NCI-H2107 (cell line): Measurements from ENCODE around the gene PDXP.
"Not testable (repeated sequence)": the region's sequence is repeated elsewhere in the genome, so short reads cannot be mapped to it uniquely, and the experiment has no call there.

Experiments
- DNase-seq: peaks from one replicate; lab custom pipeline; 2025; lab: John Stamatoyannopoulos, UW

Gene PDXP, protein sequence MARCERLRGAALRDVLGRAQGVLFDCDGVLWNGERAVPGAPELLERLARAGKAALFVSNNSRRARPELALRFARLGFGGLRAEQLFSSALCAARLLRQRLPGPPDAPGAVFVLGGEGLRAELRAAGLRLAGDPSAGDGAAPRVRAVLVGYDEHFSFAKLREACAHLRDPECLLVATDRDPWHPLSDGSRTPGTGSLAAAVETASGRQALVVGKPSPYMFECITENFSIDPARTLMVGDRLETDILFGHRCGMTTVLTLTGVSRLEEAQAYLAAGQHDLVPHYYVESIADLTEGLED

DNA sequence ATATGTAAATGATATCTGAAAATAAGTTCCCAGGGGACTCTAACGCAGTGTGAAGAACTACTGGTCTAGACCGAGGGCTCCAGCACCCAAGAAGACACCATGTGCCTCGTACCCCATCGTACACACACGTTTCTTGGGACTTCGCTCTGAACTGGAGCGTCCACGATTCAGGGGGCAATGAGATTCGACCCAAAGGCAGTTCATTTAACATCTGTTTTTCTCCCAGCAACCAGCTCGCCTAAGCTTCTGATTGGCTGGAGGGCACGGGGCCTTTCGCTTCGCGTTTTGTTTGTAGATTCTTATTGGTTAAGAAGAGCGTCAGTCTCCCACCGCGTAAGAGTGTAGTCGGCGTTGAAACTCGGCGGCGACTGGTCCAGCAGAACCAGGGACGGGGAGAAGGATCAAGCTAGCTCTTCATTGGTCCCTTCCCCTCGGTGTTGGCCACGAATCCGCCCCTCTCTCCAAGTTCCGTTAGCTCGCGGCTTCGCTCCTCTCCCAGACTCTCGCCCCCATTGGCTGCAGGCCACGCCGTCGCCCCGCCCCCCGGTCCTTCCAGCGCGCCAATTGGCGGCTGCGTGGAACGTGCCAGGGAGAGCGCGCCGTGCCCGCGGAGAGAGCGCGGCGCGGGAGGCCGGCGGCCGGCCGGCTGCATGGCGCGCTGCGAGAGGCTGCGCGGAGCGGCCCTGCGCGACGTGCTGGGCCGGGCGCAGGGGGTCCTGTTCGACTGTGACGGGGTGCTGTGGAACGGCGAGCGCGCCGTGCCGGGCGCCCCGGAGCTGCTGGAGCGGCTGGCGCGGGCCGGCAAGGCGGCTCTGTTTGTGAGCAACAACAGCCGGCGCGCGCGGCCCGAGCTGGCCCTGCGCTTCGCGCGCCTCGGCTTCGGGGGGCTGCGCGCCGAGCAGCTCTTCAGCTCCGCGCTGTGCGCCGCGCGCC is at the start of gene PDXP:
TSS of gene PDXP (plus strand) at position 591 of the 933 bp plus-strand sequence. CDS start at position 651, 60 bp downstream.
- peak; percentile 94 for DNase-seq

DNA sequence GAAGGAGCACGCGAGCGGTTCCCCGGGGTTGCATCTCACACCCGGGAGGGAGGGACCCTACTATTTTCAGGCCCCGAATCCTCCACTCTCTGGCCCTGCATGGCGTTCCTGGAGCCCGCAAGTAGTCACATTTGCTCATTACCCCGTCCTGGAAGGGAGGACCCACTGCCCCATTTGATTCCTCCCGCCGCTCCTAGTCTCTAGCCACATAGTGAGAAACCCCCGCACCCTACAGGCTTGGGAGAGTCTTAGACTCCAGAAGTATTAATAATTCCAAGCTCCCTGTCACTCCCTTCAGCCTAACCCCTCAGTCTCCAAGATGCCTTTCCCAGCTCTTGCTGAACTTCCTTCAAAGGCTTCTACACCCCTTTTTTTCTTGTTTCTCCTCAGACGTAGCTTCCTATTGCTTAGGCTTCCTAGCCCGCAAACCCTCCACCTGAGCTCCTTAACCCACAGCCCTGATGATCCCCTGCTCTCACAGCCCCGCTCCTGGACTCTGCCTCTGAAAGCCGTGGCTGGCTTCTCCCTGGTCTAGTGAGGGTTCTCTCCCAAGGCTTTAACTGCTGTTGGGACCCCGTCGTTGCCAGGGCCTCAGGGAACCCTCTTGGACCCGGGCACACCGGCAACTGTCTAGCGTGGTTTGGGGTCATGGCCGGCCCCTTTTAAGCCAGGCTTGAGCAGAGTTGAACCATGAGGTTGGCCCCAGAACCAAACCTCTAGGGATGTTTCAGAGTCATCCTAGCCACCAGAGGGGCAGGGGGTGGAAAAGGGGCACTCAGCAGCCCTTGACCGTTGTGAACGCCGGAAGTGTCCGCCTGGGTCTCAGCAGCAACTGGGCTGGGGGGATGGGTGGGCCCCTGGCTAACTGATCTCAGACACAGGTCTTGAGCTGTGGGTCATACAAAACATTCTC is 49.0 kb upstream of the PDXP start:
- DNase-seq, result no peak

DNA sequence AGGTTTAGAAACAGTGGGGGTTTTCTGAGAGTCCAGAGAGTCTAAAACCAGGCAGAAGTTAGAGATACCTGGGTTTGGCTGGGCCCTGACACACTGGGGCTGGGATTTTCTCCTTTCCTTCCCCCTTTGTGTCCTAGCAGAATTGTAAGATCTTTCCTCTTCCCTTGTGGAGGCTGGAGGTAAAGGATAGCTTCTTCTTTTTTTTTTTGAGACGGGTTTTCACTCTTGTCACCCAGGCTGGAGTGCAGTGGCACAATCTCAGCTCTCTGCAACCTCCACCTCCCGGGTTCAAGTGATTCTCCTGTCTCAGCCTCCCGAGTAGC is 48.4 kb upstream of the PDXP start:
- DNase-seq, result not testable (repeated sequence)

DNA sequence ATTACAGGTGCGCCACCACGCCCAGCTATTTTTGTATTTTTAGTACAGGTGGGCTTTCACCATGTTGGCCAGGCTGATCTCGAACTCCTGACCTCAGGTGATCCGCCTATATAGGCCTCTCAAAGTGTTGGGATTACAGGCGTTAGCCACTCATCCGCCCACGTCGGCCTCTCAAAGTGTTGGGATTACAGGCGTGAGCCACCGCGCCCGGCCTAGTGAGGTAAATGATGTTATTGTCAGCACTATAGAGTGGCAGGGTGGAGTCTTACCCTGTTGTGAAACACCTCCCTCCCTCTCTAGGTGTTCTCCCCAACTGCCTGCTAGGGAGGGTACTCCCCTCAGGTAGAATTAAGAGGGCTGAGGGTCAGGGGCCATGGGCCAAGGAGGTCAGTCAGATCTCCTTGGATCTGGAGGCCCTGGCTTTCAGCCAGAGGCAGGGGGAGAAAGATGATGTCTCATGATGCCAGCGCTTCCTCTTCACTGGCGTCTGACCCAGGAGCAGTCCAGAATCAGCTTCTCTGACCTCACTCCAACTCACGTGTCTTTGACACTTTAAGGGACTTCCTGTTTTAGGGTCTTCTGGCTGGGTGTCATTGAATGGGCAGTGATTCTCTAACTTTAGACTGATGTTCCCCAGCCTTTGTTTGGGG is 47.9 kb upstream of the PDXP start:
- no peak for DNase-seq

DNA sequence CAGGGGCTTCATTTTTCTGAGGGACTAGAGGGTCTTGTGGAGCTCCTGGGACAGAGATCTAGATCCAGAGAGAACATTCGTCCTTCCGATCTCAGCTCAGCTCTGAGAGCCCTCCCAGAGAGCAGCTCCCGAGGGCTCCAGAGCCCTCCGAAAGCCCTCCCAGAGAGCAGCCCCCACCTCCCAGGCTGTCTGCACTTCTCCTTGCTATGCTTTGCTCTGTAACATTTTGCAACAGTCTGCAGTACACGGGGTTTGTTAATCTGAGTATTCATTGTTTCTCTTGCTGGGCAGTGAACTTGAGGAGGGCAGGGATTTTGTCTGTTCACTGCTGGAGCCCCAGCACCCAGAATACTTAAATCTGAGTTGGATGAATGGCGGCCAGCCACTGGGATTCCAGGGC is 47.3 kb upstream of the PDXP start:
- no peak for DNase-seq

DNA sequence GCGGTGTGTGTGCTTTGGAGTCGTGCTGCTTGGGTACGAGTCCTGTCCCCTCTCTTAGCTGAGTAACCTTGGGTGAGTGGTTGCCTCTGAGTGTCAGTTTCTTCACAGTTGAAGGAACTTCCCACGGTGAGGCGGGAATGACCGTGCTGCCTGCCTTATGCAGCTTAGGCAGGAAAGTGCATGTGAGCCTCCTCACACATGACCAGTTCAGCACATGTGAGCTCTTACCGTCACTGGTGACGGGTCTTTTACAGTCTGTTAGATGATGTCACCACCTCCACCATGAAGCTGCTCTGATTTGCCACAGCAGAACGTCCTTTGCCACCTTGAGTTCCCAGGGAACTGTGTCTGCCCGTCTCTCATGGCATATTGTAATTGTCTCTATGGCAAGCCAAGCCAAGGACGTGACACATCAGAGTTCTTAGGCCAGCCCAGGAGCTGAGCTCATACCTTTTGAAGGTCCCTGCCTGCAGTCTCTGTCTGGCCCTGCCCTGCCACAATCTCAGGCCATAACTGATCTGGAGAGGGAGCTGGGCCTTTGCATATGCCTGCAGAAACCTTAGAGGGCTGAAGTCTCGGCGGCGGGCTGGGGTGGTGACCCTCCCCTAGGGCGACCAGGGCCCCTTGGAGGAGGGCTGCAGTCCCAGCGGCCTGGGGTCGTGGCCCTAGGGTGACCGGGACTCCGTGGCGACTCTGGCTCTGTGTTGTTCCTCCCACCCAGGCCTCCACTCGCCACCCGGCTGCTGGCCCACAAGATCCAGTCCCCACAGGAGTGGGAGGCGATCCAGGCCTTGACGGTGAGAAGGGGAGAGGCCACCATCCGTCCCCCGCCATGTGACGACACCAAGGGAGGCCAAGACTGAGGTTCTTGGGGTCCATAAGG is 42.1 kb upstream of the PDXP start:
- no peak for DNase-seq

DNA sequence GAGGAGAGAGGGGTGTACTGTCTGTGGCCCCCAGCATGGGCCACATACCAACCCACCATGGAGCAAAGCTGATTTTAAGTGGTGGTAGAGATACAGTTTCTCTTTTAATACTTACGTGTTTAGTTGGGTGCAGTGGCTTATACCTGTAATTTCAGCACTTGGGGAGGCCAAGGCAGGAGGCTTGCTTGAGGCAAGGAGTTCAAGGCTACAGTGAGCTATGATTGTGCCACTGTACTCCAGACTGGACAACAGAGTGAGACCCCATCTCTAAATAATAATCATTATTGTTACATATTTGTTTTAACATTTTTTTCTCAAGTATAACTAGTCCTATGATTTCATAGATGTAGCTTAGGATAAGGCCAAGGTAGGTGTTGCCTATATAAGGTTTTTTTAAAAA is 41.1 kb upstream of the PDXP start:
- no peak for DNase-seq

DNA sequence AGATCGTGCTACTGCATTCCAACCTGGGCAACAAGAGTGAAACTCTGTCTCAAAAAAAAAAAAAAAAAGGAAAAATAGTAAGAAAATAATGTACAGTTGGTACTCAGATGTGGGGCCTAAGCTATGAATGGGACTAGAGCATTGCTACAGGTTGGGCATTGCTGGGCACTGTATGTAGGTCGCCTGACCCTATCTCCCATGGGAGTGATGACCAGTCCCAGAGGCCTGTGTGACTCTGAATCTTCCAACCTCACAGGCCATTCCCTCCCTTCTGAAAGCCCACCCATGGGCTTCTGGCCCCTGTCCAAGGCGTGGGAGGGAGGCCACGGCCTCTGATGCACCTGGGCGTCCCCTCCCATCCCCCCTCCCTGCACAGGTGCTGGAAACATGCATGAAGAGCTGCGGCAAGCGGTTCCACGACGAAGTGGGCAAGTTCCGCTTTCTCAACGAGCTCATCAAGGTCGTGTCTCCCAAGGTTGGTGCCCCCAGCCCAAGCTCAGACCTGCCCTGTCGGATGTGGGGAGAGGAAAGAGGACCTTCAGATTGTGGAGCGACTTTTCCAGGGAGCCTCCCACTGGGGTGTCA is 40.4 kb upstream of the PDXP start:
- no peak for DNase-seq

DNA sequence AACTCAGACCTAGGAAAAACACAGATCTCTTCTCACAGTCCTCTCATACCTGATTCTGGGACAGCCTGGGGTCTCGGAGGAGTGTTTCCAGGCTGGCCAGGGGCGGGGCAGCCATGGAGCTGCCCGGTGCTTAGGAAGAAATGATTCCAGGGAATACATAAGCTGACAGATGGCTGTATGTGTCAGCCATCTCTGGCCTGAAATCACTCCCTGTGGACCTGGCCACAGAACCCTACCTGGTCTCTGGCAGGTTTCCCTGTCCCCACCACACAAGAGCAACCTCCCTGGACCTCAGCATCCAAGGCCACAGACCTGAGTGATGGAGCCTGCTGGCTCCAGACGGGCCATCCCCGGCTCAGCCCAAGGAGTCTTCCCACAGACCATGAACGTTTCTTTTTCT is 39.8 kb upstream of the PDXP start:
- no peak for DNase-seq

DNA sequence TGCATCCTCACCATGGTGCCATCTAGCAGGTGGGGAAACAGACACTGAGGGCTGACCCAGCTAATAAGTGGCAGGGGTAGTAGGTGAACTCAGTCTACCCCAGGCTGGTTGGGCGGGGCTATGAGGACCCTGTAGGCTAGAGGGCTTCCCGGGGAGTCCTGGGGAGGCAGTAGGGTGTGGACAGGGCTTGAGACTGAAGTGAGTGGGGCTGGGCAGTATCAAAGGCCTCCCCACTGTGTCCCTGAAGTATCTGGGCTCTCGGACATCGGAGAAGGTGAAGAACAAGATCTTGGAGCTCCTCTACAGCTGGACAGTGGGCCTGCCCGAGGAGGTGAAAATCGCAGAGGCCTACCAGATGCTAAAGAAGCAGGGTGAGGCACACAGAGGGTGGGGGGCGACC is 38.5 kb upstream of the PDXP start:
- no peak for DNase-seq

DNA sequence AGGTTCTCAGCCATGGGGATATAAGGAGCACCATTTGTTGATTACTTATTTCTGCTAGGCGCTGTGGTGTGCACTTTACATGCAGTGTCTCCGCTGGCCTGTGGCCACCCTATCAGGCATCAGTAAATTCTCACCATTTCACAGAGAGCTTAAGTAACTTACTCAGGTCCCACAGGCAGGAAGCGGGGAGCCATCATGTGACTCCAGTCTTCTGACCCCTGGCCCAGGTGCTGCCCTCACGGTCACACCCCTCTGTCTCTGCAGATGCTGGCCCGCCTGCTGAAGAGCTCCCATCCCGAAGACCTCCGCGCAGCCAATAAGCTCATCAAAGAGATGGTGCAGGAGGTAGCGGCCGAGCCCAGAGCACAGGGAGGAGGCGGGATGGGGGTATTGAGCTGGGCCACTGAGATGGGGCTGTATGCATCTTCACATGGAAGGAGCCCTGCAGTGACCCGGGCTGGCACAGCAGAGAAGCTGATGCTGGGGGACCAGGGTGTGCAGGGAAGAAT is 37.1 kb upstream of the PDXP start:
- DNase-seq, result no peak

DNA sequence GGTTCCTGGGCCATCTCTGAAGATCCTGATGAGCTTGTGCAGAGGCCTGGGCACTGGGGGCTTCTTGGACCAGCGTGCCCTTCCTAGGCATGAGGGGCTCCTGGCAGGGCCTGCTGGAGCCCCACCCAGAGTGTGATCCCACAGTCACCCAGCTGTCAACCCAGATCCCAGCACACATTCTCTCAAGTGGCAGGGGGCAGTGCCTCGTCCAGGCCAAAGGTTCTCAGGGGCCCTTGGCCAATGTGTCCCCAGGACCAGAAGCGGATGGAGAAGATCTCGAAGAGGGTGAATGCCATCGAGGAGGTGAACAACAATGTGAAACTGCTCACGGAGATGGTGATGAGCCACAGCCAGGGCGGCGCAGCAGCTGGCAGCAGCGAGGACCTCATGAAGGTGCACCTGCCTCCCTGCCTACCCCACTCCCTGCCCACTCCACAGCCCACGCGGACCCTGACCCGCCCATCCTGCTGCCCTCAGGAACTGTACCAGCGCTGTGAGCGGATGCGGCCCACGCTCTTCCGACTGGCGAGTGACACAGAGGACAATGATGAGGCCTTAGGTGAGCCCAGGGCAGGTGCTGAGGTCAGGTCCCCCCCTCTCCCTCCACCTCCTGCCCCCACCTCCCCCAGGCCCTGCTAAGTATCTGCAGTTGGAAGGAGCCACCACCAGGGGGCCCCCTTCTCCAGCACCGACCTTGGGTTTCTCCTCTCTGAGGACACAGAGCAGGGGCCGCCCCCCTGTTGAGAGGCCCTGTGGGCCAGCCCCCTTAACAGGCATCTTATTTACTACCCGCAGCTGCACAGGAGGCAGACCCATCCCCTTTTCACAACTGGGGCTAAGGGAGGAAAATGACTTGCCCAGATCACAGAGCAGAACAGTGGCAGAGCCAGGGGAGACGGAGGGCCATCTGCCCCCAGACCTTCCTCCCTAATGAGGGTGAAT is 35.2 kb upstream of the PDXP start:
- no peak for DNase-seq

DNA sequence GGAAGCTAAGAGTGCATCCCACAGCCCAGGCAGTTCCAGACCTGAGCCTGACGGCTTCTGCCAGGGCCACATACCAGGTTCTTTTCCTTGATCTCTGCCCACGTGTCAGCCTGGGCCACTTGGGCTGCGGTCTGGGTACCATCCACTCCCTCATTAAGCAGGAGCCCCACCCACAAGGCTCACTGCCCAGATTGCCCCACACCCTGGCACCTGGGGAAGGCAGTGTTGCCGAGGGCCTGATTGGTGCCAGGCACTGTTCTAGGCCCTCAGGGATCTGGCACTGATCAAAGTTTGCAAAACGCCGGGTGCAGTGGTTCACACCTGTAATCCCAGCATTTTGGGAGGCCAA is 34.5 kb upstream of the PDXP start:
- no peak for DNase-seq

DNA sequence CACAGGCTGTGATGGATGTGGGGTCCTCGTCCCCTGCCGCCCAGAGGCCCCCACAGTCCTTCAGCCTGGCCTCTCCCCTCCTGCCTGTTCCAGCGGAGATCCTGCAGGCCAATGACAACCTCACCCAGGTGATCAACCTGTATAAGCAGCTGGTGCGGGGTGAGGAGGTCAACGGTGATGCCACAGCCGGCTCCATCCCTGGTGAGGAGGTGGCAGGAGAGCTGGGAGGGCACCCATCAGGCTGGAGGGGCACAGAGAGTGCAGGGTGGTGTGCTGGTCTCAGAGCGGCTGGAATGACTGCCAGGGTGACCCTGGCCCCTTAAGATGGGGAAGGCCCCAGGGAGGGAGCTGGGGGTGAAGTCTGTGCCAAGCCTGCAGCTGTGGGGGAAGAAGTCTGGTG is 33.6 kb upstream of the PDXP start:
- no peak for DNase-seq

DNA sequence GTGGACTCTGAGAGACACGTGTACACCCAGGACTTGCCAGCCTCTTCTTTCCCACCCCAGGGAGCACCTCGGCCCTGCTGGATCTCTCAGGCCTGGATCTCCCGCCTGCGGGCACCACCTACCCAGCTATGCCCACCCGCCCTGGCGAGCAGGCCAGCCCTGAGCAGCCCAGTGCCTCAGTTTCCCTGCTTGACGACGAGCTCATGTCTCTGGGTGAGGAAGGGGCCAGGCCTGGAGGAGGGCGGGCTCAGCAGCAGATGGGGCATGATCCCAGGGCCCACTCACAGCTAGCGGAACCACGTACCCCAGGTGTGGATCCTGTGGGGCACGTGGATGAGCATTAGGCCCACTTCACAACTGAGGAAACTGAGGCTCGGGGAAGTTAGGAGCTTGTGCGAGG is 32.8 kb upstream of the PDXP start:
- DNase-seq, result no peak

DNA sequence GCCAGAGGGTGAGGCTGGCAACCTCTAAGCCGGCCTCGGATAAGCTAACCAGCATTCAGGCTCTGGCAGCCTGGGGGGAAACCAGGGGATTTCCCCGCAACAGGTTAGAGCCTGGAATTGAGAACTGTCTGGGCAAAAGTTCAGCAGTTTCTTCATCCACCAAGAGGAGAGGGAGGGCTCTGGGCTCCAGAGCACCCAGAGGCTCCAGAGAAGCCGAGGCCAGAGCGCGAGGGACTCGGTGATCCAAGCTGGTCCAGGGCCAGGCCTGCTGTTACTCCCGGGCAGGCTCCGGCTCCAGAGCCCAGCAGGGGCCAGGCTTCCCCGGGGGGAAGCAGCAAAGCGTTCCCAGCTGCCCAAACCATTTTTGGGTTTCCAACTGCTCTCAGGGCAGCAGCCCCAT is 32.4 kb upstream of the PDXP start:
- no peak for DNase-seq

DNA sequence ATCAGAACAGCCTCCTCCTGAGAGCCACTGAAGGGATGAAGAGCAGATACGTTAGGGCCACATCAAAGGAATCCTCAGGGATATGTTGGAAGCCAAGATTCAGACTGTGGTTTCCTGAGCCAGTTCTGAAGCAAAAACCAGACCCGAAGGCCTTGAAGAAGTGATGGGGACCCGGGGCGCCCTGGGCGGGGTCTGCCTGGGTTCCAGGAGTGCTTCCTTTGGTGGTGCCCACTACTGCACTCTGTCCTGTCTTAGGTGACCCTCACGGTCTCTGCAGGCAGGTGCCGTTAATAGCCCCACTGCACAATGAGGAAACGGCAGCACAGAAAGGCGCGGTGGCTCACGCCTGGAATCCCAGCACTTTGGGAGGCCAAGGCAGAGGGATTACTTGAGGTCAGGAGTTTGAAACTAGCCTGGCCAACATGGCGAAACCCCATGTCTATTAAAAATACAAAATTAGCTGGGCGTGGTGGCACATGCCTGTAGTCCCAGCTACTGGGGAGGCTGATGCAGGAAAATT is 31.9 kb upstream of the PDXP start:
- no peak for DNase-seq

DNA sequence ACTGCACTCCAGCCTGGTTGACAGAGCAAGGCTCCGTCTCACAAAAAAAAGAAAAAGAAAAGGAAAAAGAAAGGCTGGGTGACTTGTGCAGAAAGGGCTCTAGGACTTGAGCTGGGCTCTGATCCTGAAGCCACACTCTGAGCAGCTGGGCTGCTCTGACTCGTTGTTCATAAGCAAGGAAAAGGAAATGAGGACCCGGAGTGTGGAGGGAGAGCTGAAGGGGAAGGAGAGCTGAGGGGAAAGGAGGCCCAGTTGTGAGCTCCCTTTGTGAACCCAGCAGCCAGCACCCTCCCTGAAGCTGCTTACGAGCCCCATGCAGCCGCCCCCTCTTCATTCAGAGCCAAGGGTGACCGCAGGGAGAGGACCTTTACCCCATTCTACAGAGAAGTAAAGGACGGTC is 31.4 kb upstream of the PDXP start:
- DNase-seq, result no peak

DNA sequence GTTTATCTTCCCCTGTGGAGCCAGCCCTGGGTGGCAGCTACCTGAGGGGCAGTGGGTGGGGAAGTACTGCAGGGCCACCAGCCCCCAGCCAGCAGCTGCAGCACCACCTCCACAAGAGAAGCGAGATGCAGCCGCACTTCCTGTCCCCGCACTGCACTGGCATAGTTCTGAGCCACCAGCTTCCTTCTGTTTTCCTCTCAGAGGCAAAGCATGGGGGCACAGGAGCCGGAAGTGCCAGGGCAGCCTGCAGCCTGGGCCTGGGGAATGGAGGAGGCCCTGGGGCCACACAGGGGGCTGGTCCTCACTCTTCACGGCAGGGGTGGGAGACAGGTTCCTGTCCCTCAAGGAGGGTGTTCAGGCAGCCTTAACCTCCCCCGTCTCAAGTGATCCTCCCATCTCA is 31.0 kb upstream of the PDXP start:
- DNase-seq, result no peak
